Hepatocyte (in vitro differentiated cells): ENCODE results near the gene RARG. TPM values are rescaled to one million over a fixed set of nuclear protein-coding genes. Genes with fewer than 3 reads are reported as not detected.

Experiments
- DNase-seq: peaks from one replicate; pipeline ENCODE4 v3.0.0-alpha.2; 2016; ENCODE audit warnings: low spot score
- H2AFZ ChIP-seq: fragments of 200-600 bp; sonication (generic); 2 replicates; pipeline ENCODE4 v1.6.0; 2016; ENCODE audit warnings: antibody characterized with exemption, mild to moderate bottlenecking
- H3K27ac ChIP-seq: fragments of 200-600 bp; sonication (generic); 2 replicates; pipeline ENCODE4 v1.5.1; 2016; ENCODE audit warnings: mild to moderate bottlenecking
- H3K27me3 ChIP-seq: fragments of 200-600 bp; sonication (generic); 2 replicates; pipeline ENCODE4 v1.6.1; 2016
- H3K36me3 ChIP-seq: fragments of 200-600 bp; sonication (generic); replicated peaks from 2 replicates; pipeline ENCODE4 v1.5.1; 2016; ENCODE audit warnings: low read depth; ENCODE audit not compliant: insufficient read depth
- H3K4me1 ChIP-seq: fragments of 200-600 bp; sonication (generic); 2 replicates; pipeline ENCODE4 v1.5.1; 2016; ENCODE audit warnings: mild to moderate bottlenecking, moderate library complexity; ENCODE audit not compliant: insufficient read depth
- H3K4me2 ChIP-seq: fragments of 200-600 bp; sonication (generic); 2 replicates; pipeline ENCODE4 v1.6.0; 2016
- H3K4me3 ChIP-seq: fragments of 200-600 bp; sonication (generic); 2 replicates; pipeline ENCODE4 v1.5.1; 2016; ENCODE audit warnings: mild to moderate bottlenecking
- H3K79me2 ChIP-seq: fragments of 200-600 bp; sonication (generic); 2 replicates; pipeline ENCODE4 v1.6.0; 2017; ENCODE audit warnings: mild to moderate bottlenecking
- H3K9me2 ChIP-seq: fragments of 200-600 bp; sonication (generic); replicated peaks from 2 replicates; pipeline ENCODE4 v1.6.0; 2017; ENCODE audit warnings: mild to moderate bottlenecking; ENCODE audit not compliant: insufficient read depth
- H3K9me3 ChIP-seq: fragments of 200-600 bp; sonication (generic); 2 replicates; pipeline ENCODE4 v1.5.1; 2016; ENCODE audit warnings: low read depth, mild to moderate bottlenecking
- H4K20me1 ChIP-seq: fragments of 200-600 bp; sonication (generic); 2 replicates; pipeline ENCODE4 v1.6.0; 2016; ENCODE audit warnings: mild to moderate bottlenecking; ENCODE audit not compliant: insufficient read depth, poor library complexity, severe bottlenecking
- EZH2 ChIP-seq: fragments of 200-600 bp; sonication (generic); IDR thresholded peaks from 2 replicates; pipeline ENCODE4 v1.6.1; 2016; ENCODE audit warnings: antibody characterized with exemption, mild to moderate bottlenecking, borderline replicate concordance
- EZH2phosphoT487 ChIP-seq: fragments of 200-600 bp; sonication (generic); IDR thresholded peaks from one replicate; pipeline ENCODE4 v1.6.1; 2018; ENCODE audit warnings: antibody characterized with exemption, mild to moderate bottlenecking, low read depth, moderate library complexity; ENCODE audit not compliant: unreplicated experiment, severe bottlenecking
- WGBS: methylation state at CpG from one replicate; pipeline ENCODE4 v1.1.6; 2016; ENCODE audit warnings: low lambda C conversion rate; ENCODE audit errors: missing lambda C conversion rate; 5-methylcytosine and 5-hydroxymethylcytosine counted together
- polyA plus RNA-seq: library from polyadenylated mRNA; unstranded; fragments of >200 nt; fragmentation: Nextera tagmentation; extraction: Ambion mirVana; gene quantifications from 2 replicates; pipeline ENCODE4 v1.2.1, GENCODE V29; 2016
- total RNA-seq: library from RNA; depleted of rRNA; stranded (reverse); fragments of >200 nt; gene quantifications from 2 replicates; pipeline ENCODE4 v1.2.3, GENCODE V29; 2014
- TF ChIP-seq, protein P1 (sequence below): fragments of 200-600 bp; sonication (generic); IDR thresholded peaks from 2 replicates; pipeline ENCODE4 v1.5.1; 2016; ENCODE audit warnings: antibody characterized with exemption, mild to moderate bottlenecking; ENCODE audit not compliant: poor library complexity

The RARG gene
- total and polyA plus RNA-seq, 2 experiments from 2014 or later = 20.9 to 28.1 TPM

DNA sequence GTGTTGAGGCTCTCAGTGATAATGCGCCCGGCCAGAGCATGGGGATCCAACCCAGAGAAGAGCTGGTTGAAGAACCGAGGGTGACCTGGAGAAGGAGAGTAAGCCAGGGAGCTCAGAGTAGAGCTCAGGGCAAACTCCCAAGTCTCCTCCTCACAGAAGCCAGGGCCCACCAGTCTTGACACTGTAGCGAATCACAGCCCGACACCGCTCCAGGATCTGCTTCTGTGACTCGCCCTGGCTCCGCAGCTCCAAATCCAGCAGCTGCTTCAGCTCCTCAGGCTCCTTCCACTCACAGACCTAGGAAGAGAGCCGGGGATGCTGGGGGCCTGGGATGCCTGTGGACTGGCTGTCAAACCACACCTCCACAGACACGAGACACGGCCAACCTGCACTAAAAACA lies 59.7 kb downstream of the RARG start:
- no peak overlapping the region for H3K27ac ChIP-seq
- WGBS = 83% methylated on average over 11 of the region's 11 CpGs
- H3K36me3 ChIP-seq = no peaks in the 10 kb centered on the region
- H3K9me2 ChIP-seq = no peaks in the 10 kb centered on the region
- no peaks in the 10 kb centered on the region for H3K9me3 ChIP-seq
- H3K79me2 ChIP-seq = peaks cover 12% of the 10 kb centered on the region
- H3K4me3 ChIP-seq = no peak overlapping the region
- DNase-seq = no peak
- no peak overlapping the region for H3K4me2 ChIP-seq
- no peaks in the 10 kb centered on the region for H4K20me1 ChIP-seq
- no peaks in the 10 kb centered on the region for H3K27me3 ChIP-seq
- H3K4me1 ChIP-seq = peaks cover 15% of the 10 kb centered on the region
- TF ChIP-seq, protein P1, sequence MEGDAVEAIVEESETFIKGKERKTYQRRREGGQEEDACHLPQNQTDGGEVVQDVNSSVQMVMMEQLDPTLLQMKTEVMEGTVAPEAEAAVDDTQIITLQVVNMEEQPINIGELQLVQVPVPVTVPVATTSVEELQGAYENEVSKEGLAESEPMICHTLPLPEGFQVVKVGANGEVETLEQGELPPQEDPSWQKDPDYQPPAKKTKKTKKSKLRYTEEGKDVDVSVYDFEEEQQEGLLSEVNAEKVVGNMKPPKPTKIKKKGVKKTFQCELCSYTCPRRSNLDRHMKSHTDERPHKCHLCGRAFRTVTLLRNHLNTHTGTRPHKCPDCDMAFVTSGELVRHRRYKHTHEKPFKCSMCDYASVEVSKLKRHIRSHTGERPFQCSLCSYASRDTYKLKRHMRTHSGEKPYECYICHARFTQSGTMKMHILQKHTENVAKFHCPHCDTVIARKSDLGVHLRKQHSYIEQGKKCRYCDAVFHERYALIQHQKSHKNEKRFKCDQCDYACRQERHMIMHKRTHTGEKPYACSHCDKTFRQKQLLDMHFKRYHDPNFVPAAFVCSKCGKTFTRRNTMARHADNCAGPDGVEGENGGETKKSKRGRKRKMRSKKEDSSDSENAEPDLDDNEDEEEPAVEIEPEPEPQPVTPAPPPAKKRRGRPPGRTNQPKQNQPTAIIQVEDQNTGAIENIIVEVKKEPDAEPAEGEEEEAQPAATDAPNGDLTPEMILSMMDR = no peak
- no peak for TF ChIP-seq EZH2phosphoT487
- no peak for TF ChIP-seq EZH2
- no peak overlapping the region for H2AFZ ChIP-seq

DNA sequence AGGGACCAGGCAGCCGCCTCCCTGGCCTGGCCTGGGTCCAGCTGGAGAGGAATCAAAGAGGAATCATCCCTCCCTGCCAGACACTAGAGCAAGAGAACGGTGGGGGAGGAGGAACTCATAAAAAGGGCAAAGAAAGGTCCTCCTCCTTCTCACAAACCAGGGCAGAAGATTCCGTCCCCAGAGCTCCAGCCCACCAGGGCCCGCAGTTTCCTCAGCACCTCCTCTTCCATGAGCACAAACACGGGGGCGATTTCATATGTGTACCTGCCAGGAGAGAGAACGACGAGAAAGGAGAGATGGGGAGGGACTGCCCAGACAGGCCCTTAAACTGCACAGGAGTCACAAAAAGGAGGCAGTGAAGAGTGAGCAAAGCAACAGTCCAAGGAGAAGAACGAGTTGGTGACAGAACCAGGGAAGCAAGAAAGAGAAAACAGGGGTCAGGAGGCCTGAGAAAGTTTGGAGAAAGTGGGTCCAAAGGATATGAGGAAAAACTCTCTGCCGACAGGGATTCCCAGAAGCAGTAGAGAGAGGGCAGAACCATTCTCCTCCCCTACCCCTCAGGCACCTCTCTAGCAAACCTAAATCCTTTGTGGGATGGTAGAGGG lies 60.2 kb downstream of the RARG start:
- no peaks in the 10 kb centered on the region for H3K9me2 ChIP-seq
- no peak for DNase-seq
- H3K4me1 ChIP-seq = peaks cover 15% of the 10 kb centered on the region
- no peaks in the 10 kb centered on the region for H3K9me3 ChIP-seq
- H3K4me3 ChIP-seq = no peak overlapping the region
- TF ChIP-seq EZH2 = no peak
- TF ChIP-seq EZH2phosphoT487 = no peak
- TF ChIP-seq, protein P1 = no peak
- no peaks in the 10 kb centered on the region for H3K27me3 ChIP-seq
- no peaks in the 10 kb centered on the region for H3K36me3 ChIP-seq
- H3K79me2 ChIP-seq = peaks cover 8% of the 10 kb centered on the region
- H3K4me2 ChIP-seq = no peak overlapping the region
- no peaks in the 10 kb centered on the region for H4K20me1 ChIP-seq
- H2AFZ ChIP-seq = no peak overlapping the region
- H3K27ac ChIP-seq = no peak overlapping the region
- WGBS = 74% methylated on average over 10 of the region's 10 CpGs

DNA sequence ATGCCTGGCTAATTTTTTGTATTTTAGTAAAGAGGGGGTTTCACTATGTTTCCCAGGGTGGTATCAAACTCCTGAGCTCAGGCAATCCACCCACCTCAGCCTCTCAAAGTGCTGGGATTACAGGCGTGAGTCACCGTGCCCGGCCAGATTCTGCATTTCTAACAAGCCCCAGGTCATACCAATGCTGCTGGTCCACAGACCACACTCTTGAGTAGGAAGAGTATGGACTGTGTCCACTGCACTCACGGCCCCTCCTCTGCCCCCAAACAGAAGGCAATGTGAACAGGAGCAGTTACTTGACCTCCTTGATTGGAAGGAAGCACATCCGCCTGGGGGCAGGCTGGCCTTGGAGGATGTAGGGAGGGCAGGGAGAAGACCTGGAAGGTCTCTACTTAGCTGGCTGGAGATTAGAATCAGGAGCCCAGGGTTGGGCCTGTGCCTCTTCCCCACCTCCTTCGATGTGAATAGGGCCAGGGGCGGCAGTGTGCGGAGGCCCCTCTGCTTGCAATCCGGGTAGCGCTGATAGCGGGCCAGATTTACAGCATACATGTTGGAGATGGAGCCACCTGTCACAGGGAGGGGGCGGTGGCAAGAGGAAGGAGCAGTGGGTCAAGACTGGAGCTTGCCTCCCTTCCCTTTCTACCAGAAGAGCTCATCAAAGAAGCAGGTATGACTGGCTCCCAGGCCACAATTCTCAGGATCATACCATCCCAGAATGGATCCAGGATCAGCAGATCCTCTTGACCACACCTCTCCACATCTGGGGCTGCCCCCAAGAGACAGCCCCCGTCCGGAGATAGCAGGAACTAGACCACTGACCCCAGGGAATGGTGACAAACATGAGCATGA lies 60.9 kb downstream of the RARG start:
- Histone ChIP-seq H3K79me2 (peaks cover 5% of the 10 kb centered on the region), H3K36me3 (no peaks in the 10 kb centered on the region), H3K4me1 (peaks cover 15% of the 10 kb centered on the region), H3K27ac (no peak overlapping the region), H3K27me3 (no peaks in the 10 kb centered on the region), H4K20me1 (no peaks in the 10 kb centered on the region), H3K4me2 (no peak overlapping the region), H3K4me3 (no peak overlapping the region), H3K9me3 (no peaks in the 10 kb centered on the region), H2AFZ (no peak overlapping the region), H3K9me2 (no peaks in the 10 kb centered on the region)
- TF ChIP-seq, protein P1 = no peak
- no peak for TF ChIP-seq EZH2phosphoT487
- no peak for TF ChIP-seq EZH2
- WGBS = 84% methylated on average over 14 of the region's 14 CpGs
- DNase-seq = no peak
